ENCODE results near the gene FGF3. TPM values are rescaled to one million over a fixed set of nuclear protein-coding genes. Genes with fewer than 3 reads are reported as not detected.
A peak's percentile ranks its signal among the peaks of the same experiment; 100 is the strongest.

The FGF3 gene
- total and polyA plus RNA-seq, 8 donors, result not detected

DNA sequence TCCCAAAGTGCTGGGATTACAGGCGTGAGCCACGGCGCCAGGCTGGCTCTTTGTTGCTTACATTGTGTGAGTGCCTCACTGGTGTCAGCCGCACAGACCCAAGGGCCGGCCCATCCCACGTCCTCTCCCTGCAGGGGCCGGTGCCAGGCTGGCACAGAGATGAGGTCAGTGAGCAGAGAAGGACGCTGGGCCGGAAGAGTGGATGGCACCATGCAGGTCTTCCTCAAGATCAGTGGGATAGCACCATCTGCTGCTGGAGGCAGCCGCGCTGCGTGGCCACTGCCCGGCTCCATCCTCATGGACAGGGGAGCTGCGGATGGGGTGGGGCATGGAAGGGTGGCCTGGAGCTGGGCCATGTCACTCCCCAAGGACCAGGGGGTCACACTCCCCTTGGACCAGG is 22.1 kb downstream of the FGF3 start:
- 70 to 84% (median 74%) methylated on average over 5 to 14 of the region's 14 CpGs for WGBS, 5 donors
- TF ChIP-seq, protein P1, sequence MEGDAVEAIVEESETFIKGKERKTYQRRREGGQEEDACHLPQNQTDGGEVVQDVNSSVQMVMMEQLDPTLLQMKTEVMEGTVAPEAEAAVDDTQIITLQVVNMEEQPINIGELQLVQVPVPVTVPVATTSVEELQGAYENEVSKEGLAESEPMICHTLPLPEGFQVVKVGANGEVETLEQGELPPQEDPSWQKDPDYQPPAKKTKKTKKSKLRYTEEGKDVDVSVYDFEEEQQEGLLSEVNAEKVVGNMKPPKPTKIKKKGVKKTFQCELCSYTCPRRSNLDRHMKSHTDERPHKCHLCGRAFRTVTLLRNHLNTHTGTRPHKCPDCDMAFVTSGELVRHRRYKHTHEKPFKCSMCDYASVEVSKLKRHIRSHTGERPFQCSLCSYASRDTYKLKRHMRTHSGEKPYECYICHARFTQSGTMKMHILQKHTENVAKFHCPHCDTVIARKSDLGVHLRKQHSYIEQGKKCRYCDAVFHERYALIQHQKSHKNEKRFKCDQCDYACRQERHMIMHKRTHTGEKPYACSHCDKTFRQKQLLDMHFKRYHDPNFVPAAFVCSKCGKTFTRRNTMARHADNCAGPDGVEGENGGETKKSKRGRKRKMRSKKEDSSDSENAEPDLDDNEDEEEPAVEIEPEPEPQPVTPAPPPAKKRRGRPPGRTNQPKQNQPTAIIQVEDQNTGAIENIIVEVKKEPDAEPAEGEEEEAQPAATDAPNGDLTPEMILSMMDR (IDR thresholded peaks at IDR 0.05), result no peak
- TF ChIP-seq POLR2A (IDR thresholded peaks at IDR 0.05) (no peak), EP300 (IDR thresholded peaks at IDR 0.05) (no peak)
- Histone ChIP-seq H3K4me1 (no peaks in the 10 kb centered on the region), H3K4me3 (no peak overlapping the region), H3K27ac (no peak overlapping the region), H3K27me3 (peaks cover 0 to 37% (median 0%) of the 10 kb centered on the region in 3 donors), H3K36me3 (no peaks in the 10 kb centered on the region), H3K9me3 (peaks cover 0 to 8% (median 0%) of the 10 kb centered on the region in 4 donors)
- intact Hi-C loops (cut with DNase I; ENCODE audit: low total_unique reads), result no loop called here
- DNase-seq, result no peak

DNA sequence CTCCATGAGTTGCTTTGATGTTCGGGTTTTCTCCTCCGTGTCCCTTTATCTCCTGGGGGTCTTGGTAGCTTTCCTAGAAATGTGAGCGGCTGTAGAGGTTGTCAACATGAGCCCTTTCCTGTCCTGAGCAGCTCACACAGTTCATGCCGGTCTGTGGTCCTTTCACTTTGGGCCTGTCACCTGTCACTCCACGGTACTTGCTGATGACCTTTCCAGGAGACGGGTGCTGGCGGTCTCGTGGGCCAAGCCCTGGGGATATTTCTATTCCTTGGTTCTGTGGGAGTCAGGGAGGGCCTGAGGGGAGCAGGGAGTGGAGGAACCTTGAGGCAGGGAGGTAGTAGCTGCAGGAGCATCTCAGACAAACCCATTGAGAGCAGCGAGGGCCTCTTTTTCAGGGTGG is 23.2 kb downstream of the FGF3 start:
- DNase-seq, result no peak
- Histone ChIP-seq H3K4me1 (no peaks in the 10 kb centered on the region), H3K27me3 (peaks cover 0 to 31% (median 0%) of the 10 kb centered on the region in 3 donors), H3K27ac (no peak overlapping the region), H3K4me3 (no peak overlapping the region), H3K9me3 (peaks cover 0 to 8% (median 0%) of the 10 kb centered on the region in 4 donors), H3K36me3 (no peaks in the 10 kb centered on the region)
- TF ChIP-seq POLR2AphosphoS5 (IDR thresholded peaks at IDR 0.05), result no peak
- intact Hi-C loops (cut with DNase I; ENCODE audit: low total_unique reads), result no loop called here
- WGBS, 5 donors, result 73 to 84% (median 77%) methylated on average over 8 to 9 of the region's 9 CpGs

DNA sequence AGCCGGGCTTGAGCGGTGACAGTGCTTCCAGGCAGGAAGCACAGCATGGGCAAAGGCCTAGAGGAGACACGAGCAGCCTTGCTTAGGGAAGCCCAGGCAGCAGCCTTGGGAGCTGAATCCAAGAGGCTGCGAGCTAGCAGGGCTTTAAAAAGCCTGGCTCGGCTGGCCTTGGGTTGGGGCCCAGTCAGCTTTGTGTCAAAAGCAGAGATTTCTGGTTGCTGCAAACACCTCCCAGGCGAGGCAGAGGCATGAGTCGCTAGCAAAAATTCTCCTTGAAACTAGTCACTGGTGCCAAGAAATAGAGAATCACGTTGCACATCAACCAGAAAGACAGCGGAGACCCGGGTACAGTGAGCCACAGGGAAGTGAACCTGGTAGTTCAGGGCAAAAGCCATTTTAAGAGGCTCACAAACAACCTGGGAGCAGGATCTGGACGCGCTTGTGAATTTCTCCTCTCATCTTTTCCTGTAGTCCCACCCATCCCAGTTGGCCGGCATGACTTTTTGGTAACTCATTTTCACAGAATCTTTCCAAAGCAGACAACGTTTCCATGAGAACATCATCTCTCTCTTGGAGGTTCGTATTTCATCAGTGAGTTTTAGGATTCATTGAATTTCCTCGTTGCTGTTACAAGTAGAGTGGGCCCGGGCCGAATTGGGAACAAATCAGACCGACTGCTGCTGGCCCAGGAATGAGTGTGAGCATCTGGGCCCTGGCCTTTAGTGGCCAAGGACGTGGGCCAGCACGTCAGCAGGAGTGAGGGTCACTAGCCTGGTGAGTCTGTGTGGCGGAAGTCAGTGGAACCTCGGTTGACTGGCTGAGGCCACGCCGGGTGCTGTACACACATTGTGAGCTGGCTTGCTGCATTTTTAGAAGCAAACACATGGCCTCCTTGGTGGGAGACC is 27.7 kb downstream of the FGF3 start:
- intact Hi-C loops (cut with DNase I; ENCODE audit: low total_unique reads), result no loop called here
- Histone ChIP-seq H3K27ac (no peak overlapping the region), H3K36me3 (no peaks in the 10 kb centered on the region), H3K4me3 (no peak overlapping the region), H3K27me3 (peaks cover 0 to 33% (median 0%) of the 10 kb centered on the region in 3 donors), H3K4me1 (no peaks in the 10 kb centered on the region), H3K9me3 (no peaks in the 10 kb centered on the region)
- no peak for TF ChIP-seq EP300 (IDR thresholded peaks at IDR 0.05)
- TF ChIP-seq, protein P1 (IDR thresholded peaks at IDR 0.05), result no peak
- DNase-seq, result peak in 1 of 2 donors; percentile 69
- WGBS, 5 donors, result 67 to 76% (median 71%) methylated on average over 25 of the region's 25 CpGs

DNA sequence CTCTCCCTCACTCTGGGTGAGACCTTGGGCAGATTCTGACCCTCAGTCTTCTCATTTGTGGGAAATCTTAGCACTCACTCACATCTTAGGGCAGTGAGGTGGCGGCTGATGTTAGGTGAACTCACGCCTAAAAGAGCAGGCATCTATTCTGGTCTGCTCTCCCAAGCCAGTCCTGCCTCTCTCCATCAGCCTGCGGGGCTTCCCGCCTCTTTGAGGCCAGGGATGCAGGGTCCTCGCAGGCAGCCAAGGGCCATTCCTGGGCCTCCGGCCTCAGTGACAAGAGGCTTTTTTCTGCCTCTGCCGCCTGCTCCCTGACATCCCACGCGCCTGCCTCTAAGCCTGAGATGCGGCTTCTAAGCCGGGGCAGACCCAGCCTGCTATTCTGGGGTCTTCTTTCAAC is 30.3 kb downstream of the FGF3 start:
- Histone ChIP-seq H3K36me3 (no peaks in the 10 kb centered on the region), H3K27me3 (peaks cover 0 to 33% (median 0%) of the 10 kb centered on the region in 3 donors), H3K4me3 (no peak overlapping the region), H3K27ac (no peak overlapping the region), H3K4me1 (no peaks in the 10 kb centered on the region), H3K9me3 (no peaks in the 10 kb centered on the region)
- DNase-seq, result no peak
- 82 to 92% (median 90%) methylated on average over 8 to 11 of the region's 11 CpGs for WGBS, 5 donors
- intact Hi-C loops (cut with DNase I; ENCODE audit: low total_unique reads), result no loop called here
- no peak for TF ChIP-seq POLR2A (IDR thresholded peaks at IDR 0.05)
- no peak for TF ChIP-seq EP300 (IDR thresholded peaks at IDR 0.05)
- no peak for TF ChIP-seq POLR2AphosphoS5 (IDR thresholded peaks at IDR 0.05)
- TF ChIP-seq, protein P1 (IDR thresholded peaks at IDR 0.05), result no peak

DNA sequence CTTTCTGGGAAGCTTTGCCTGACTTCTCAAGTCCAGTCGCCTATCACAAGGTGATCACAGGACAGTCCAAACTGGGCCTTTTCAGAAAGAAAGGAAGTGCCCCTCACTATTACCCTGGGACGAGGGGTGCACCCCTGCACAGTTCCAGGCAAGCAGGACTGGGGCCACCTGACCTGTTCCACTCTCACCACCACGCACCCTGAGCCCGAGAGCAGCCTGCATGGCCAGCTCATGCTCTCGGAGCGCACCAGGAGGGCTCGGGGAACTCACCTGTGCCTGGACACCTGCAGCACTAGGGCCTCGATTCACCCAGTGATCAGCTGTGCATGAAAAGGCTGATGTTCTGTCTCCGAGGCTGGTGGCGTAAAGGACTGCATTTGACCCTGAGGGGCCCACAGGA is 31.3 kb downstream of the FGF3 start:
- no peak for TF ChIP-seq POLR2A (IDR thresholded peaks at IDR 0.05)
- TF ChIP-seq, protein P1 (IDR thresholded peaks at IDR 0.05), result no peak
- TF ChIP-seq POLR2AphosphoS5 (IDR thresholded peaks at IDR 0.05), result no peak
- no peak for TF ChIP-seq EP300 (IDR thresholded peaks at IDR 0.05)

More for the DNA sequence above, 31.3 kb downstream of the FGF3 start:
- Histone ChIP-seq H3K27me3 (peaks cover 0 to 33% (median 0%) of the 10 kb centered on the region in 3 donors), H3K27ac (no peak overlapping the region), H3K9me3 (no peaks in the 10 kb centered on the region), H3K4me1 (no peaks in the 10 kb centered on the region), H3K36me3 (no peaks in the 10 kb centered on the region), H3K4me3 (no peak overlapping the region)
- WGBS, 5 donors, result 69 to 91% (median 84%) methylated on average over 5 to 10 of the region's 10 CpGs
- no peak for DNase-seq
- intact Hi-C loops (cut with DNase I; ENCODE audit: low total_unique reads), result no loop called here

All from stomach (tissue), 9 donors.